ENCODE measurements around the gene ARHGEF37. TPM values are rescaled to one million over a fixed set of nuclear protein-coding genes. Genes with fewer than 3 reads are reported as not detected.

ARHGEF37 gene
- total RNA-seq, 2 experiments from 2014 or later: 1.1 TPM

DNA sequence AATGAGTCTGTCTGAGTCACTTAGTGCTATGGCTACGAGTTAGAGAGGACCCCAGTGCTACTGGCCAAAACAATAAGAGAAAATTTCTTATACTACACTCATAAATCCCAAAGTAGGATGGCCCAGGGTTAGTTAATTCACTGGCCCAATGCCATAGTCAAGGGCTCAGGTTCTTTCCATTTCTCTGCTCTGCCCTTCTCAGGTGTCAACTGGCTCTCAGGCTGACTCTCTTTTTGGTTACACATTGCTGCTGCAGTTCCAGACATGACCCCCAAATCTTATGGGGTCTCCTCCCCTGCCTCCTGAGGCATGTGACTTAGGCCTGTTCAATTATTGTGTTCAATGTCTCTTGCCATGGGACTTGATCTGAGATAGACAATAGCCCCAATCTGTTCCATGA, 70.4 kb downstream of the ARHGEF37 start:
- peak; percentile 56 for DNase-seq
- Mint-ChIP-seq H3K27ac (no peak overlapping the region), H3K4me3 (no peak overlapping the region), H3K27me3 (no peaks in the 10 kb centered on the region), H3K36me3 (ENCODE audit: low read depth) (no peaks in the 10 kb centered on the region), H3K4me1 (ENCODE audit: low read depth) (peaks cover 4% of the 10 kb centered on the region), H3K9me3 (peaks cover 3% of the 10 kb centered on the region)
- ATAC-seq: peak; percentile 68
- CTCF ChIA-PET: interaction anchor here (0.9 to 1.9 kb wide), 11 partner anchors 13 to 313 kb away, joined by 3 to 19 read pairs (median 4); partner anchors contain the start of gene PPARGC1B
- POLR2A ChIA-PET: interaction anchor here (1.1 kb wide), 1 partner anchor 309 kb away, joined by 3 read pairs; the partner anchor contains the start of gene SLC26A2
- TF ChIP-seq, protein P1, sequence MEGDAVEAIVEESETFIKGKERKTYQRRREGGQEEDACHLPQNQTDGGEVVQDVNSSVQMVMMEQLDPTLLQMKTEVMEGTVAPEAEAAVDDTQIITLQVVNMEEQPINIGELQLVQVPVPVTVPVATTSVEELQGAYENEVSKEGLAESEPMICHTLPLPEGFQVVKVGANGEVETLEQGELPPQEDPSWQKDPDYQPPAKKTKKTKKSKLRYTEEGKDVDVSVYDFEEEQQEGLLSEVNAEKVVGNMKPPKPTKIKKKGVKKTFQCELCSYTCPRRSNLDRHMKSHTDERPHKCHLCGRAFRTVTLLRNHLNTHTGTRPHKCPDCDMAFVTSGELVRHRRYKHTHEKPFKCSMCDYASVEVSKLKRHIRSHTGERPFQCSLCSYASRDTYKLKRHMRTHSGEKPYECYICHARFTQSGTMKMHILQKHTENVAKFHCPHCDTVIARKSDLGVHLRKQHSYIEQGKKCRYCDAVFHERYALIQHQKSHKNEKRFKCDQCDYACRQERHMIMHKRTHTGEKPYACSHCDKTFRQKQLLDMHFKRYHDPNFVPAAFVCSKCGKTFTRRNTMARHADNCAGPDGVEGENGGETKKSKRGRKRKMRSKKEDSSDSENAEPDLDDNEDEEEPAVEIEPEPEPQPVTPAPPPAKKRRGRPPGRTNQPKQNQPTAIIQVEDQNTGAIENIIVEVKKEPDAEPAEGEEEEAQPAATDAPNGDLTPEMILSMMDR (IDR thresholded peaks at IDR 0.05): no peak
- intact Hi-C loops (cut with micrococcal nuclease): no loop called here

DNA sequence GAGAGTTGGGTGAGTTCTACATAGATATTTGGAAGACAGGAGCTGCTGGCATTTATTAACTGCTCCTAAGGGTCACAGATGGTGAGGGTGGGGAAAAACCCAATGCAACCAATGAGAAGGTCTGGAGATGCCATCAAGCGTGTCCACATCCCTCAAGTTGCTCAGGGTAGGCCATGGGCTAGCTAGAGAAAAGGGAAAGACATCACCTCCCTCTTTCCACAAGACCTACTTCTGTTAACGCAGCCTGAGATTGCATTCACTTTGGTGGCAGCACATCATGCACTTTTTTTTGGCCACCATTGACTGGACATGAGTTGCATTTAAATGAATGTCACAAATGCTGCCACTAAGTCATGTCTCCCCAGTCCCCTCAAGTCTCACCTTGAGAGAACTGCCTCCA, 71.4 kb downstream of the ARHGEF37 start:
- Mint-ChIP-seq H3K27ac (no peak overlapping the region), H3K9me3 (peaks cover 4% of the 10 kb centered on the region), H3K36me3 (ENCODE audit: low read depth) (no peaks in the 10 kb centered on the region), H3K4me3 (no peak overlapping the region), H3K27me3 (no peaks in the 10 kb centered on the region), H3K4me1 (ENCODE audit: low read depth) (no peaks in the 10 kb centered on the region)
- ChIA-PET POLR2A (interaction anchor here (1.1 kb wide), 1 partner anchor 308 kb away, joined by 3 read pairs; the partner anchor contains the start of gene SLC26A2), CTCF (interaction anchor here (0.9 to 1.9 kb wide), 11 partner anchors 14 to 312 kb away, joined by 3 to 19 read pairs (median 5); partner anchors contain the start of gene PPARGC1B)
- TF ChIP-seq, protein P1 (IDR thresholded peaks at IDR 0.05): no peak
- ATAC-seq (no peak), DNase-seq (no peak)
- intact Hi-C loops (cut with micrococcal nuclease): no loop called here

DNA sequence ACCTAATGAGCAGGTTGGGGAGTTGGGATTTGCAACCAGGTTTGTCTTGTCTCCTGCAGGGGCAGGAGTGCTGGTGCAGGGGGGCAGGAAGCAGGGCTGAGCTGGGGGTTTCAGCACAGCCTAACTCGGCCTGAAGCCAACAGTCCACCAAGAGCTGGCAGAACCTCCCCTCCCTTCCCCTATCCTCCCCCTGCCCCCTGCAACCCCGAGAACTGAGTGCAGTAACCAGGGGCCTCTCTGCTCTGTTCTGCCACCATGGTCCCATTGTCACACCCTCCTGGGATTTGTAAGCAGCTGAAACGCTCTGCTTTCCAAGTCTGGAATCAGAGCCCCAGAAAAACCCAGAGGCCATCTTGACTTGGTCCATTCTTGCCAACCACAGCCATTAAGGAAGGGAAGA, 72.9 kb downstream of the ARHGEF37 start:
- no peak for DNase-seq
- ATAC-seq: no peak
- Mint-ChIP-seq H3K4me3 (no peak overlapping the region), H3K27ac (no peak overlapping the region), H3K36me3 (ENCODE audit: low read depth) (no peaks in the 10 kb centered on the region), H3K9me3 (peaks cover 4% of the 10 kb centered on the region), H3K27me3 (peaks cover 2% of the 10 kb centered on the region), H3K4me1 (ENCODE audit: low read depth) (no peaks in the 10 kb centered on the region)
- ChIA-PET POLR2A (no interaction called here), CTCF (interaction anchor here (0.9 to 1.4 kb wide), 3 partner anchors 13 to 305 kb away, joined by 4 to 7 read pairs (median 4); no protein-coding TSS in a partner anchor)
- TF ChIP-seq, protein P1 (IDR thresholded peaks at IDR 0.05): no peak
- intact Hi-C loops (cut with micrococcal nuclease): no loop called here

DNA sequence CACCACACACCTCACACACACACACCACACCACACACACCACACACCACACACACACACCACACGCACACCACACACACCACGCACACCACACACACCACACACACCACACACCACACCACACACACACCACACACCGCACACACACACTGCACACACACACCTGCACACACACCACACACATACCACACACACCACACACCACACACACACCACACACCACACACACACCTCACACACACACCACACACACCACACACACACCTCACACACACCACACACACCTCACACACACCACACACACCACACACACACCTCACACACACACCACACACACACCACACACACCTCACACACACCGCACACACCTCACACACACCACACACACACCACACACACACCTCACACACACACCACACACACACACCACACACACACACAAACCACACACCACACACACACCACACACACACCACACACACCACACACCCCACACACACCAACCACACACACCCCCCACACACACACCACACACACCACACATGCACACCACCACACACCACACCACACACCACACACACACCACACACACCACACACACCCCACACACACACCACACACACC, 73.7 kb downstream of the ARHGEF37 start:
- H3K4me3 Mint-ChIP-seq: no peak overlapping the region
- H3K27ac Mint-ChIP-seq: no peak overlapping the region
- ATAC-seq (no peak), DNase-seq (no peak)
- TF ChIP-seq, protein P1 (IDR thresholded peaks at IDR 0.05): no peak
- CTCF ChIA-PET: interaction anchor here (0.8 to 1.4 kb wide), 5 partner anchors 10 to 304 kb away, joined by 3 to 7 read pairs (median 4); no protein-coding TSS in a partner anchor
- POLR2A ChIA-PET: no interaction called here
- H3K36me3 Mint-ChIP-seq (ENCODE audit: low read depth): no peaks in the 10 kb centered on the region
- peaks cover 4% of the 10 kb centered on the region for H3K9me3 Mint-ChIP-seq
- intact Hi-C loops (cut with micrococcal nuclease): no loop called here
- peaks cover 2% of the 10 kb centered on the region for H3K27me3 Mint-ChIP-seq
- no peaks in the 10 kb centered on the region for H3K4me1 Mint-ChIP-seq (ENCODE audit: low read depth)

DNA sequence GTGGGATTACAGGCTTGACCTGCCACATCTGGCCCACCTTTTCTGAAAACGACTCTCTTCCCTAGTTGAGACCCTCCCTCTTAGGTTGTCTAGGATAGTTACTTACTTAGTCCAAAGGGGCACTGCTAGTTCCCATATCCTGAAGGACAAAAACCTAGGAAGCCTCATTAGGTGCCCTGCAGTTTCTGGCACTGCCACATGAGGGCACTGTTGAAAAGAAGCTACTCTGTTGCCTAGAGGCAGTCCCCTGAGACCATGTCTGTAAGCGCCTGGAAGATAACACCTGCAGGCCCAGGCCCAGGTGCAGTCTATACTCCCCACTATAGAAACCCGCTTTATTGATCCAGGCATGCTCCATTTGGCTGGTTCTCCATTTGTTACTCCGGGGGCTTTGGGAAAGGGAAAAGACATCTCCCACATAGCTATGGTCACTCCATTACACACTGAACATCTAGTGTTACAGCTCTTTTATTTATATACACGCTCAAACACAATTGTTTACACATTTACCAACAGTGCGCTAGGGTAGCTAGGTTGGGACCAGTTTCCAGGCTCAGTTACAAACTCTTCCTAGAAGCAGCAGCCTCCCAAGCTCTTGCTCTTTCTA, 75.4 kb downstream of the ARHGEF37 start:
- no peak overlapping the region for H3K27ac Mint-ChIP-seq

More for the DNA sequence above, 75.4 kb downstream of the ARHGEF37 start:
- H3K9me3 Mint-ChIP-seq: peaks cover 4% of the 10 kb centered on the region
- TF ChIP-seq, protein P1 (IDR thresholded peaks at IDR 0.05): peak; percentile 87
- DNase-seq (peak; percentile 63), ATAC-seq (no peak)
- H3K4me3 Mint-ChIP-seq: no peak overlapping the region
- H3K4me1 Mint-ChIP-seq (ENCODE audit: low read depth): no peaks in the 10 kb centered on the region
- H3K36me3 Mint-ChIP-seq (ENCODE audit: low read depth): no peaks in the 10 kb centered on the region
- peaks cover 2% of the 10 kb centered on the region for H3K27me3 Mint-ChIP-seq
- intact Hi-C loops (cut with micrococcal nuclease): no loop called here
- POLR2A ChIA-PET: interaction anchor here (0.6 kb wide), 1 partner anchor 16 kb away, joined by 3 read pairs; no protein-coding TSS in a partner anchor
- CTCF ChIA-PET: interaction anchor here (0.6 to 1.6 kb wide), 22 partner anchors 9 to 336 kb away, joined by 3 to 13 read pairs (median 4); no protein-coding TSS in a partner anchor
